SK-N-SH (cell line): ENCODE data around the gene CEP57L1. TPM values are rescaled to one million over a fixed set of nuclear protein-coding genes. Genes with fewer than 3 reads are reported as not detected.

Experiments used
- CTCF ChIA-PET: fragments of 300-600, 350-600 bp; formaldehyde crosslinking; extraction: SDS; loops from one replicate; lab custom pipeline; 2021; lab: Yijun Ruan, JAX
- POLR2A ChIA-PET: fragments of 350-600 bp; sonication (Branson Sonifier 250); formaldehyde crosslinking; extraction: SDS; loops from one replicate; lab custom pipeline; 2020; ENCODE audit warnings: antibody characterized with exemption, inconsistent platforms; lab: Yijun Ruan, JAX
- DNase-seq: peaks from one replicate; pipeline ENCODE4 v3.0.0; 2012
- H2AFZ ChIP-seq: fragments of 200-600 bp; sonication (generic); 2 replicates; pipeline ENCODE4 v1.8.1; 2016; ENCODE audit warnings: antibody characterized with exemption, mild to moderate bottlenecking, low read depth
- H3F3A ChIP-seq: fragments of 200-600 bp; sonication (generic); replicated peaks from 2 replicates; pipeline ENCODE3; 2016; ENCODE audit warnings: antibody characterized with exemption, mild to moderate bottlenecking; ENCODE audit not compliant: insufficient read depth
- H3K27ac ChIP-seq, 2 experiments: fragments of 200-500 bp in 1 of 2; fragments of 200-600 bp in 1 of 2; sonication (Bioruptor generic) in 1 of 2; sonication (generic), shearing (Covaris generic) in 1 of 2; 2 replicates each; pipeline versions ENCODE4 v1.5.1 to v1.6.1; 2014 to 2016; ENCODE audit warnings: low read depth in 2 of 2, inconsistent platforms in 1 of 2, low read length in 1 of 2, mild to moderate bottlenecking in 1 of 2, mixed read lengths in 1 of 2
- H3K27me3 ChIP-seq: fragments of 200-600 bp; sonication (generic), shearing (Covaris generic); 2 replicates; pipeline ENCODE4 v1.6.1; 2016; ENCODE audit warnings: mixed run types; ENCODE audit not compliant: insufficient read depth
- H3K36me3 ChIP-seq, 2 experiments: fragments of 200-500 bp in 1 of 2; fragments of 200-600 bp in 1 of 2; sonication (Bioruptor generic) in 1 of 2; sonication (generic) in 1 of 2; replicated peaks in 1 of 2; 2 replicates each; pipeline versions ENCODE3 to v1.5.1; 2014 to 2016; ENCODE audit warnings: low read length in 1 of 2, mild to moderate bottlenecking in 1 of 2; ENCODE audit not compliant: insufficient read depth in 2 of 2, control insufficient read depth in 1 of 2
- H3K4me1 ChIP-seq, 2 experiments: fragments of 200-500 bp in 1 of 2; fragments of 200-600 bp in 1 of 2; sonication (Bioruptor generic) in 1 of 2; sonication (generic), shearing (Covaris generic) in 1 of 2; 2 replicates each; pipeline versions ENCODE4 v1.5.1 to v1.6.1; 2014 to 2016; ENCODE audit warnings: low read depth in 1 of 2, low read length in 1 of 2, mixed run types in 1 of 2; ENCODE audit not compliant: insufficient read depth in 2 of 2, control insufficient read depth in 1 of 2
- H3K4me2 ChIP-seq: fragments of 200-600 bp; sonication (generic), shearing (Covaris generic); 2 replicates; pipeline ENCODE4 v1.6.1; 2017; ENCODE audit warnings: mixed run types
- H3K4me3 ChIP-seq, 2 experiments: fragments of 200-500 bp in 1 of 2; fragments of 200-600 bp in 1 of 2; sonication (Bioruptor generic) in 1 of 2; sonication (generic), shearing (Covaris generic) in 1 of 2; 2 replicates each; pipeline versions ENCODE4 v1.5.1 to v1.8.1; 2014 to 2016; ENCODE audit warnings: low read depth in 2 of 2, inconsistent platforms in 1 of 2, low read length in 1 of 2, mild to moderate bottlenecking in 1 of 2, mixed read lengths in 1 of 2, moderate library complexity in 1 of 2
- H3K79me2 ChIP-seq: fragments of 200-600 bp; sonication (generic); 2 replicates; pipeline ENCODE4 v1.8.1; 2017; ENCODE audit warnings: mild to moderate bottlenecking; ENCODE audit not compliant: insufficient read depth
- H3K9ac ChIP-seq: fragments of 200-600 bp; sonication (generic); 2 replicates; pipeline ENCODE4 v1.6.1; 2017; ENCODE audit warnings: mixed run types
- H3K9me2 ChIP-seq: fragments of 200-600 bp; sonication (generic); 2 replicates; pipeline ENCODE4 v1.6.1; 2017; ENCODE audit warnings: mixed run types
- H3K9me3 ChIP-seq: fragments of 200-600 bp; sonication (generic); 2 replicates; pipeline ENCODE4 v1.6.1; 2017; ENCODE audit warnings: mixed run types, mild to moderate bottlenecking, moderate library complexity
- H4K20me1 ChIP-seq: fragments of 200-600 bp; sonication (generic); 2 replicates; pipeline ENCODE4 v1.6.1; 2017; ENCODE audit warnings: mild to moderate bottlenecking, mixed run types; ENCODE audit not compliant: insufficient read depth
- EZH2phosphoT487 ChIP-seq: fragments of 200-600 bp; sonication (generic); IDR thresholded peaks from 2 replicates; pipeline ENCODE4 v1.6.1; 2017; ENCODE audit warnings: low read depth, mixed run types, mild to moderate bottlenecking, antibody characterized with exemption, moderate library complexity, borderline replicate concordance
- POLR2AphosphoS5 ChIP-seq: IDR thresholded peaks from 2 replicates; pipeline ENCODE4 v1.6.1; 2012; ENCODE audit warnings: low read depth, low read length
- RAD21 ChIP-seq: IDR thresholded peaks from 2 replicates; pipeline ENCODE4 v1.6.1; 2012; ENCODE audit warnings: mild to moderate bottlenecking, low read length
- RXRA ChIP-seq: IDR thresholded peaks from 2 replicates; pipeline ENCODE4 v1.4.0; 2012; ENCODE audit warnings: low read depth, mild to moderate bottlenecking, borderline replicate concordance
- TAF1 ChIP-seq: IDR thresholded peaks from 2 replicates; pipeline ENCODE4 v1.6.1; 2012; ENCODE audit warnings: low read depth, mild to moderate bottlenecking, low read length, moderate library complexity, borderline replicate concordance
- WGBS: methylation state at CpG from one replicate; pipeline ENCODE4 v1.1.6; 2017; ENCODE audit warnings: low lambda C conversion rate; 5-methylcytosine and 5-hydroxymethylcytosine counted together
- polyA plus RNA-seq, 3 experiments: library from polyadenylated mRNA; depleted of rRNA; stranded (reverse); fragments of >200 nt; gene quantifications; 2 replicates each; pipeline ENCODE4 v1.2.3, GENCODE V29; 2012
- TF ChIP-seq, protein P1 (sequence below): fragments of 200-600 bp; sonication (generic); IDR thresholded peaks from 2 replicates; pipeline ENCODE4 v1.6.1; 2017; ENCODE audit warnings: antibody characterized with exemption, mild to moderate bottlenecking, moderate library complexity
- TF ChIP-seq, protein P2 (sequence below): IDR thresholded peaks from 2 replicates; pipeline ENCODE4 v1.4.0; 2012; ENCODE audit warnings: low read depth
- TF ChIP-seq, protein P3 (sequence below): IDR thresholded peaks from 2 replicates; pipeline ENCODE4; 2012

CEP57L1 gene
- polyA plus RNA-seq, 1 of the 3 experiments (the other 2 are of a cell fraction): 7.3 TPM

DNA sequence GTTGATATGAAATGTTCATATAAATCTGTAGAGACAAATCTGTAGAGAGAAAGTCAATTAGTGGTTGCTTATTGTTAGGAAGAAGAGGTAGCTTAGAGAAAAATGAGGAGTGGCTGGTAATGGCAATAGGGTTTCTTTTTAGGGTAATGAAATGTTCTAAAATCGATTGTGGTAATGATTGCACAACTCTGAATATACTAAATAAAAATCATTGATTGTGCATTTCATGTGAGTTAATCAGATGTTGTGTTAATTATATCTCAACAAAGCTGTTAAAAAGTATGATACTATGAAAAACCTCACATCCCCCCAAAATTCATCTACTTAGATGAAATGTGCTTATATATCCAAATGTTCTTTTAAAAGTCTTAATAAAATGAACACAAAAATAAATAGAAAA, 84.2 kb downstream of the CEP57L1 start (continued):
- TF ChIP-seq, protein P1, sequence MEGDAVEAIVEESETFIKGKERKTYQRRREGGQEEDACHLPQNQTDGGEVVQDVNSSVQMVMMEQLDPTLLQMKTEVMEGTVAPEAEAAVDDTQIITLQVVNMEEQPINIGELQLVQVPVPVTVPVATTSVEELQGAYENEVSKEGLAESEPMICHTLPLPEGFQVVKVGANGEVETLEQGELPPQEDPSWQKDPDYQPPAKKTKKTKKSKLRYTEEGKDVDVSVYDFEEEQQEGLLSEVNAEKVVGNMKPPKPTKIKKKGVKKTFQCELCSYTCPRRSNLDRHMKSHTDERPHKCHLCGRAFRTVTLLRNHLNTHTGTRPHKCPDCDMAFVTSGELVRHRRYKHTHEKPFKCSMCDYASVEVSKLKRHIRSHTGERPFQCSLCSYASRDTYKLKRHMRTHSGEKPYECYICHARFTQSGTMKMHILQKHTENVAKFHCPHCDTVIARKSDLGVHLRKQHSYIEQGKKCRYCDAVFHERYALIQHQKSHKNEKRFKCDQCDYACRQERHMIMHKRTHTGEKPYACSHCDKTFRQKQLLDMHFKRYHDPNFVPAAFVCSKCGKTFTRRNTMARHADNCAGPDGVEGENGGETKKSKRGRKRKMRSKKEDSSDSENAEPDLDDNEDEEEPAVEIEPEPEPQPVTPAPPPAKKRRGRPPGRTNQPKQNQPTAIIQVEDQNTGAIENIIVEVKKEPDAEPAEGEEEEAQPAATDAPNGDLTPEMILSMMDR: no peak
- no peak for TF ChIP-seq TAF1

DNA sequence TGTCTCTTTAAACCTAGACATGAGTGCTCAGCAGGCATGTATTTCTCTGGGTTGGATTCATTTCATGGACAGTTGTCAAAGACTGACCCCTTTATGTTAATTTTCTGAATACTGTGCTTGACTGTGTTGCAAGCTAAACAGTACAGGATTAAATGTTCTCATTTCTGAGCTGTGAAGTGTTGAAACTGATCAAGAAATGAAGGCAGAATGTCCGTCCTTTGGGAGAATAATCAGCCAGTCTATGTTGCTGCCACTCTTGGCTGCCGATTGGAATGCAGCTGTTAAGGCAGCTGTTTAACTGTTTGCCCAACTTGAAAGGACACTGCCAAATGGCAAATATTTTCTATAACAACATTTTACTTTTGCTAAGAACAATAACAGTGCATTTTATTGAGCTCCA, 87.3 kb downstream of the CEP57L1 start:
- H3K4me1 ChIP-seq: no peaks in the 10 kb centered on the region
- H3K79me2 ChIP-seq: no peaks in the 10 kb centered on the region
- no peak overlapping the region for H3K4me3 ChIP-seq
- H3K9me2 ChIP-seq: no peaks in the 10 kb centered on the region
- TF ChIP-seq, protein P2, sequence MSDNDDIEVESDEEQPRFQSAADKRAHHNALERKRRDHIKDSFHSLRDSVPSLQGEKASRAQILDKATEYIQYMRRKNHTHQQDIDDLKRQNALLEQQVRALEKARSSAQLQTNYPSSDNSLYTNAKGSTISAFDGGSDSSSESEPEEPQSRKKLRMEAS: no peak
- TF ChIP-seq EZH2phosphoT487 (no peak), POLR2AphosphoS5 (no peak)
- TF ChIP-seq, protein P3, sequence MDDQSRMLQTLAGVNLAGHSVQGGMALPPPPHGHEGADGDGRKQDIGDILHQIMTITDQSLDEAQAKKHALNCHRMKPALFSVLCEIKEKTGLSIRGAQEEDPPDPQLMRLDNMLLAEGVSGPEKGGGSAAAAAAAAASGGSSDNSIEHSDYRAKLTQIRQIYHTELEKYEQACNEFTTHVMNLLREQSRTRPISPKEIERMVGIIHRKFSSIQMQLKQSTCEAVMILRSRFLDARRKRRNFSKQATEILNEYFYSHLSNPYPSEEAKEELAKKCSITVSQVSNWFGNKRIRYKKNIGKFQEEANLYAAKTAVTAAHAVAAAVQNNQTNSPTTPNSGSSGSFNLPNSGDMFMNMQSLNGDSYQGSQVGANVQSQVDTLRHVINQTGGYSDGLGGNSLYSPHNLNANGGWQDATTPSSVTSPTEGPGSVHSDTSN: no peak
- DNase-seq: no peak
- 72% methylated on average over 2 of the region's 2 CpGs for WGBS
- no peaks in the 10 kb centered on the region for H3K36me3 ChIP-seq
- H3F3A ChIP-seq: no peaks in the 10 kb centered on the region
- no peak overlapping the region for H3K27ac ChIP-seq
- no peaks in the 10 kb centered on the region for H4K20me1 ChIP-seq
- POLR2A ChIA-PET: no interaction called here
- peaks cover 9% of the 10 kb centered on the region; the same call in 1 of the 2 replicates for H3K27me3 ChIP-seq
- H3K9ac ChIP-seq: no peak overlapping the region
- H2AFZ ChIP-seq: no peak overlapping the region
- no peaks in the 10 kb centered on the region for H3K9me3 ChIP-seq
- H3K4me2 ChIP-seq: no peak overlapping the region
- CTCF ChIA-PET: interaction anchor here (4.5 kb wide), 1 partner anchor 200 kb away, joined by 34 read pairs; the partner anchor contains the start of gene CD164

DNA sequence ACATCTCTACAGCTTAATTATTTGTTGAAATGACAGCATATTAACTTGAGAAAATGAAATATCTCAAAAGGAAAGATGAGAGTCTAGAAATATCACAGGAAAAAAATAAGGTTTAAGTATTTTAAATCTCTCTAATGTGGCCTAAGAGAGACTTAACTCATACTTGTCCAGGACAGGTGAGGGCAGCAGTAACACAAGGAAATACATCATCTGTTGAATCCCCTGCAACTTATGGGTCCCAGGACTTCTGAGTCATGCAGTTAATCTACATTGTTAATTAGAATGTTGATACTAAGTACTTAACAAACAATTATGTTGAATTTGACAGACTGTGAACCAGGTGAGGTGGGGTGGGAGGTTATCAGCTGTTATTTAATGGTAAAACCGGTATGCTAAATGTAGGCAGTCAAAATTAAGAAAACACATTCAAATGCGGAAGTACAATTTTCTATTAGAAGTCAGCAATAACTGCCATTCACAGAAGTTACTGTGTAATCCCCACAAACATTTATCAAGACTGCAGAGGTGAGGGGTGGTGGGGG, 87.9 kb downstream of the CEP57L1 start:
- TF ChIP-seq RAD21 (peak; percentile 28; the same call in 1 of the 2 replicates), RXRA (no peak)
- Histone ChIP-seq H3K4me2 (no peak overlapping the region), H4K20me1 (no peaks in the 10 kb centered on the region), H3K4me3 (no peak overlapping the region), H3K79me2 (no peaks in the 10 kb centered on the region), H3K36me3 (no peaks in the 10 kb centered on the region), H3K27me3 (peaks cover 9% of the 10 kb centered on the region; the same call in 1 of the 2 replicates), H3K9me3 (no peaks in the 10 kb centered on the region), H3K4me1 (no peaks in the 10 kb centered on the region), H3K27ac (no peak overlapping the region), H3K9me2 (no peaks in the 10 kb centered on the region), H3F3A (no peaks in the 10 kb centered on the region), H3K9ac (no peak overlapping the region), H2AFZ (no peak overlapping the region)
- DNase-seq: no peak
- WGBS: 33% methylated on average over 2 of the region's 2 CpGs
- POLR2A ChIA-PET: no interaction called here
- CTCF ChIA-PET: interaction anchor here (1.2 to 4.5 kb wide), 2 partner anchors 187 to 200 kb away, joined by 3 to 34 read pairs; partner anchors contain the start of gene CD164
